ENCODE results near the gene ISM1.

Gene ISM1

GRCh38 chr20:13256606-13257005 lies 35.5 kb downstream of the ISM1 start:
- no peak for DNase-seq (ENCODE audit: low spot score)

GRCh38 chr20:13259921-13260320 lies 38.8 kb downstream of the ISM1 start:
- DNase-seq (ENCODE audit: low spot score) = no peak

GRCh38 chr20:13260650-13261279 lies 39.7 kb downstream of the ISM1 start:
- DNase-seq (ENCODE audit: low spot score) = no peak

GRCh38 chr20:13261460-13262301 lies 40.6 kb downstream of the ISM1 start:
- DNase-seq (ENCODE audit: low spot score) = peak; percentile 14

GRCh38 chr20:13262302-13262650 lies 41.2 kb downstream of the ISM1 start:
- DNase-seq (ENCODE audit: low spot score) = no peak

- DNase-seq (ENCODE audit: low spot score) = no peak
These were observed 41.7 kb downstream of the ISM1 start for GRCh38 chr20:13262671-13263360.

- DNase-seq (ENCODE audit: low spot score) = no peak
These were observed 42.4 kb downstream of the ISM1 start for GRCh38 chr20:13263451-13263850.

GRCh38 chr20:13264907-13265306 lies 43.8 kb downstream of the ISM1 start:
- DNase-seq (ENCODE audit: low spot score) = no peak

- no peak for DNase-seq (ENCODE audit: low spot score)
These were observed 44.9 kb downstream of the ISM1 start for GRCh38 chr20:13265941-13266340.

GRCh38 chr20:13267231-13267630 lies 46.2 kb downstream of the ISM1 start:
- no peak for DNase-seq (ENCODE audit: low spot score)

GRCh38 chr20:13268953-13269352 lies 47.9 kb downstream of the ISM1 start:
- no peak for DNase-seq (ENCODE audit: low spot score)

GRCh38 chr20:13270211-13270610 lies 49.1 kb downstream of the ISM1 start:
- no peak for DNase-seq (ENCODE audit: low spot score)

GRCh38 chr20:13271098-13271497 lies 50.0 kb downstream of the ISM1 start:
- DNase-seq (ENCODE audit: low spot score) = no peak

GRCh38 chr20:13271977-13272975 lies 51.2 kb downstream of the ISM1 start:
- no peak for DNase-seq (ENCODE audit: low spot score)

- no peak for DNase-seq (ENCODE audit: low spot score)
These were observed 53.3 kb downstream of the ISM1 start for GRCh38 chr20:13274275-13274861.

- no peak for DNase-seq (ENCODE audit: low spot score)
These were observed 56.0 kb downstream of the ISM1 start for GRCh38 chr20:13276945-13277541.

- DNase-seq (ENCODE audit: low spot score) = no peak
These were observed 56.7 kb downstream of the ISM1 start for GRCh38 chr20:13277663-13278295.

GRCh38 chr20:13278812-13279570 lies 57.9 kb downstream of the ISM1 start:
- DNase-seq (ENCODE audit: low spot score) = no peak

GRCh38 chr20:13280609-13281324 lies 59.7 kb downstream of the ISM1 start:
- no peak for DNase-seq (ENCODE audit: low spot score)

All from globus pallidus (tissue), 1 donor.